Upper lobe of right lung (tissue), 1 donor: Measurements from ENCODE around the gene SSBP2. TPM values are rescaled to one million over a fixed set of nuclear protein-coding genes. Genes with fewer than 3 reads are reported as not detected.
"Not testable (repeated sequence)": the region's sequence is repeated elsewhere in the genome, so short reads cannot be mapped to it uniquely, and the experiment has no call there.

Experiments used
- ATAC-seq: fragments of 200-7000 bp; cut with Tn5 transposase; one replicate; pipeline ENCODE4 v1.9.1; 2020; ENCODE audit warnings: mild to moderate bottlenecking, moderate library complexity
- DNase-seq: peaks from one replicate; pipeline ENCODE4 v3.0.0-alpha.2; 2020
- H3K27ac ChIP-seq: fragments of 200-600 bp; one replicate; pipeline ENCODE4 v1.8.0; 2022
- H3K27me3 ChIP-seq: fragments of 200-600 bp; one replicate; pipeline ENCODE4 v1.8.0; 2022; ENCODE audit warnings: mild to moderate bottlenecking
- H3K36me3 ChIP-seq: fragments of 200-600 bp; one replicate; pipeline ENCODE4 v1.8.0; 2022
- H3K4me1 ChIP-seq: fragments of 200-600 bp; one replicate; pipeline ENCODE4 v1.8.0; 2022
- H3K4me3 ChIP-seq: fragments of 200-600 bp; one replicate; pipeline ENCODE4 v1.8.0; 2022; ENCODE audit warnings: mild to moderate bottlenecking
- H3K9me3 ChIP-seq: fragments of 200-600 bp; one replicate; pipeline ENCODE4 v1.8.0; 2022
- CTCF ChIP-seq: fragments of 200-600 bp; IDR thresholded peaks from one replicate; pipeline ENCODE4 v1.8.0; 2022; ENCODE audit warnings: antibody characterized with exemption
- intact Hi-C: fragments of 100-400 bp; cut with DNase I; formaldehyde crosslinking; loops from one replicate; pipeline ENCODE4 v1.11.0; 2022
- total RNA-seq: library from RNA; stranded (reverse); fragmentation: NEBNext Ultra II Directional; extraction: Animal tissue kit (Norgen Biotek cat#: 25700); gene quantifications from one replicate; pipeline ENCODE4 v1.2.1, GENCODE V29; 2021
- donor health status: DM: no; HTN: yes; CAD: no; lungs with severe emphysema.

The SSBP2 gene
- total RNA-seq, 1 donor from 2014 or later: 43.8 TPM

- H3K27me3 ChIP-seq: no peaks in the 10 kb centered on the region
Observed at GRCh38 chr5:81665795-81666194, 85.1 kb downstream of the SSBP2 start.

GRCh38 chr5:81660624-81661023, 90.3 kb downstream of the SSBP2 start:
- H3K36me3 ChIP-seq, H3K27ac ChIP-seq, H3K9me3 ChIP-seq, H3K4me1 ChIP-seq, ATAC-seq, DNase-seq, H3K27me3 ChIP-seq, intact Hi-C loops, H3K4me3 ChIP-seq: not testable (repeated sequence)

More at GRCh38 chr5:81665795-81666194, 85.1 kb downstream of the SSBP2 start:
- no peak for ATAC-seq
- Histone ChIP-seq H3K4me3 (no peak overlapping the region), H3K9me3 (no peaks in the 10 kb centered on the region), H3K27ac (no peak overlapping the region), H3K4me1 (no peaks in the 10 kb centered on the region), H3K36me3 (no peaks in the 10 kb centered on the region)
- no peak for DNase-seq
- no peak for TF ChIP-seq CTCF
- intact Hi-C loops: no loop called here

- no peak overlapping the region for H3K27ac ChIP-seq
- DNase-seq (no peak), ATAC-seq (no peak)
- TF ChIP-seq CTCF: no peak
- intact Hi-C loops: no loop called here
- no peaks in the 10 kb centered on the region for H3K36me3 ChIP-seq
- no peak overlapping the region for H3K4me3 ChIP-seq
- H3K9me3 ChIP-seq: no peaks in the 10 kb centered on the region
- no peaks in the 10 kb centered on the region for H3K4me1 ChIP-seq
- no peaks in the 10 kb centered on the region for H3K27me3 ChIP-seq
Observed at GRCh38 chr5:81657386-81657785, 93.5 kb downstream of the SSBP2 start.

GRCh38 chr5:81656783-81657182, 94.1 kb downstream of the SSBP2 start:
- Histone ChIP-seq H3K27me3 (no peaks in the 10 kb centered on the region), H3K4me1 (no peaks in the 10 kb centered on the region), H3K36me3 (no peaks in the 10 kb centered on the region), H3K4me3 (no peak overlapping the region), H3K27ac (no peak overlapping the region), H3K9me3 (no peaks in the 10 kb centered on the region)
- no peak for TF ChIP-seq CTCF
- DNase-seq (no peak), ATAC-seq (no peak)
- intact Hi-C loops: no loop called here

GRCh38 chr5:81650987-81651386, 99.9 kb downstream of the SSBP2 start:
- ATAC-seq: no peak
- intact Hi-C loops: no loop called here

GRCh38 chr5:81646469-81646995, 104.4 kb downstream of the SSBP2 start:
- TF ChIP-seq CTCF: no peak
- Histone ChIP-seq H3K27ac (no peak overlapping the region), H3K9me3 (no peaks in the 10 kb centered on the region), H3K4me1 (no peaks in the 10 kb centered on the region), H3K36me3 (no peaks in the 10 kb centered on the region), H3K4me3 (no peak overlapping the region), H3K27me3 (no peaks in the 10 kb centered on the region)
- DNase-seq: no peak
- ATAC-seq: no peak
- intact Hi-C loops: no loop called here

More at GRCh38 chr5:81650987-81651386, 99.9 kb downstream of the SSBP2 start:
- H3K36me3 ChIP-seq: no peaks in the 10 kb centered on the region
- no peak overlapping the region for H3K4me3 ChIP-seq
- H3K27ac ChIP-seq: no peak overlapping the region
- no peaks in the 10 kb centered on the region for H3K4me1 ChIP-seq
- H3K9me3 ChIP-seq: no peaks in the 10 kb centered on the region
- no peak for DNase-seq
- H3K27me3 ChIP-seq: no peaks in the 10 kb centered on the region
- TF ChIP-seq CTCF: no peak
